Fibroblast of skin of scalp (primary cell): Measurements from ENCODE around the gene SRP68.
A peak's percentile ranks its signal among the peaks of the same experiment; 100 is the strongest.
"Not testable (repeated sequence)": the region's sequence is repeated elsewhere in the genome, so short reads cannot be mapped to it uniquely, and the experiment has no call there.

Experiments
- DNase-seq: peaks from one replicate; pipeline ENCODE4 v3.0.0-alpha.2; 2013

The SRP68 gene

DNA sequence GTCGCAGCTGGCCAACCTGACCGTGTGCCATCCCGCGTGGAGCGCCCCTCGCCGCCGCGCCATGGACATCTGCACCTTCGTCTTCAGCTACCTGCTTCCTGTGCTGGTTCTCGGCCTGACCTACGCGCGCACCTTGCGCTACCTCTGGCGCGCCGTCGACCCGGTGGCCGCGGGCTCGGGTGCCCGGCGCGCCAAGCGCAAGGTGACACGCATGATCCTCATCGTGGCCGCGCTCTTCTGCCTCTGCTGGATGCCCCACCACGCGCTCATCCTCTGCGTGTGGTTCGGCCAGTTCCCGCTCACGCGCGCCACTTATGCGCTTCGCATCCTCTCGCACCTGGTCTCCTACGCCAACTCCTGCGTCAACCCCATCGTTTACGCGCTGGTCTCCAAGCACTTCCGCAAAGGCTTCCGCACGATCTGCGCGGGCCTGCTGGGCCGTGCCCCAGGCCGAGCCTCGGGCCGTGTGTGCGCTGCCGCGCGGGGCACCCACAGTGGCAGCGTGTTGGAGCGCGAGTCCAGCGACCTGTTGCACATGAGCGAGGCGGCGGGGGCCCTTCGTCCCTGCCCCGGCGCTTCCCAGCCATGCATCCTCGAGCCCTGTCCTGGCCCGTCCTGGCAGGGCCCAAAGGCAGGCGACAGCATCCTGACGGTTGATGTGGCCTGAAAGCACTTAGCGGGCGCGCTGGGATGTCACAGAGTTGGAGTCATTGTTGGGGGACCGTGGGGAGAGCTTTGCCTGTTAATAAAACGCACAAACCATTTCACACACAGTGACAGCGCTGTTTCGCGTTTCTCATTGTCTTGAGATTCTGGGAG, 4.7 kb upstream of the SRP68 start:
- DNase-seq, result no peak

DNA sequence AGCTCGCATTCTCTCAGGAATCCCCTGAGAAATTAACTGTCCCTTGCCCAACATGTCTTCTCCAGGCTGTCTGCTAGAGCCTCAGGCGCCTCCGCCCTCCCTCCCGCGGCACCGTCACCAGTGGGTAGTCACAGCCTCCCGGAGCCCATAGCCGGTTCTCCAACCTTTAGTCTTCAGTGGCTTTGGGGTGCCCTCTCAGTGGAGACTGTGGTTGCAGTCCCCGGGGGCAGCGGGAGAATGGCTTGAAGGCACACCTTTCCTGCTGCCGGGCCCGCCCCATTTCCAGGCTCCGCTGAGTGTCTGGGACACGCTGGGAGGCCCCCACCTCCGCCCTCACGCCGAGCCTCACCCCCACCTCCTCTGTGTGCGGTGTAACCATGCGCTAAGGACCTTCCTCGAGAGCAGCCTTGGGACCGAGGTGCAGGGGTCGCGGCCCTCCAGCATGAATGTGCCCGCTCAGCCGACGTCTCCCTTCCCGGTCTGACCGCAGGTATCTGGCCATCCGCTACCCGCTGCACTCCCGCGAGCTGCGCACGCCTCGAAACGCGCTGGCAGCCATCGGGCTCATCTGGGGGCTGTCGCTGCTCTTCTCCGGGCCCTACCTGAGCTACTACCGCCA, 3.9 kb upstream of the SRP68 start:
- DNase-seq, result no peak

DNA sequence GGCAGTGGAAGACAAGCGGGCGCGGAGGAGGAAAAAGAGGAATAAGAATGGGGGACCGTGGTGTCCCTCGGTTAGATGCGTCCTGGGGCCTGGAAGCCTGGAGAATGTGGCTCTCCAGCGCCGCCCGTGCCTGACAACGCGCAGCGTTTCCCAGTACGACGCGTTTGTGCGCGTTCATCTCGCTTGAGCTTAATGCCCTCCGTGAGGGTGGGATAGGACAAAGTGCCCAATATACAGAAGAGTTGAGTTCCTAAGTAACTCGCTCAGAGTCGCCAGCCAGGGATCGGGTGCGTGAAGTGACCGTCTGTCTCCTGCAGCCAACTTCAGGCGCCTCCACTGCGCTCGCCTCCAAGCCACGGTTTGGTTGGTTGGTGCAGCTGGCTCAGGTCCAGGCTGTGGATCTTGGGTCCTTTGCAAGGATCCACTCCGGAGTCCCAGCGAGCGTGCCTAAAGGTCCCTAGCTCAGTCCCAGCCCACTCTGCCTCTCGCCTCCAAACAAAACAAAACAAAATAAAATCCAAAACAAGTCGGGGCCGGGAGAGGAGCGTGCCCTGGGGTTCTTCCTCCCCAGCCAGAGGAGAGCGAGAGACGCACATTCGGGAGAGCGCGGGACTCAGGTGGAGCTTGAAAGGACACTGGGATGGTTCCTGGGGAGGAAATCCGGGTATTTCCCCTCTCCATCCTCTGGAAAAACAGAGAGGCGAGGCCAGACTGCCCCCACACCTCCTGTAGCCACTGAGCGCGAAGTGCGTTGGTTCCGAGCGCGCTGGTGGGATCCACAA, 3.2 kb upstream of the SRP68 start:
- DNase-seq, result no peak

DNA sequence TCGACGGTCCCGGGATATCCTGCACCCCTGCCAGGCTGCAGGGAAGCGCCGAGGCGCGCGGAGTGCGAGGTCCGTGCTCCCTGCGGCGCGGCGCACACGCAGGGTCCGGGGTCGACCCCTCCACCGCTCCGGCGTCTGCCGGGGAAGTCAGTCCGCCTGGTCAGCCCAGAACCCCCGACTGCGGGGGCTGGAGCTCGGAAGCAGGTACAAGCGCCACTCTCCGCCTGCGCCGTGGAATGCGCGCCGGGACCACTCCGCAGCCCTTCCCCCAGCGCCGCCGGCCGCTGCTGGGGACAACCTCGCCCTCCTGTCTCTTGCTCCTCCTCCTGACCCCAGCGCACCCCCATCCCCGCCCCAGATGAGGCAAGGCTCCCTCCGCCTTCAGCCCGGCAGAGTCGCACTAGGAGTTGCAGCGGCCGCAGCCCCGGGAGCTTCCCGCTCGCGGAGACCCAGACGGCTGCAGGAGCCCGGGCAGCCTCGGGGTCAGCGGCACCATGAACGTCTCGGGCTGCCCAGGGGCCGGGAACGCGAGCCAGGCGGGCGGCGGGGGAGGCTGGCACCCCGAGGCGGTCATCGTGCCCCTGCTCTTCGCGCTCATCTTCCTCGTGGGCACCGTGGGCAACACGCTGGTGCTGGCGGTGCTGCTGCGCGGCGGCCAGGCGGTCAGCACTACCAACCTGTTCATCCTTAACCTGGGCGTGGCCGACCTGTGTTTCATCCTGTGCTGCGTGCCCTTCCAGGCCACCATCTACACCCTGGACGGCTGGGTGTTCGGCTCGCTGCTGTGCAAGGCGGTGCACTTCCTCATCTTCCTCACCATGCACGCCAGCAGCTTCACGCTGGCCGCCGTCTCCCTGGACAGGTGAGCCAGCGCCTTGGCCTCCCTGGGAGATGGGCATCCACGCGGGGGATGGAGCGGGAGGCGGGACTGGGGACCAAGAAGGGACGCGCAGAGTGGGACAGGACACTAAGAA, 2.4 kb upstream of the SRP68 start, which contains the start of gene GALR2:
GALR2 (plus strand) TSS at position 392 of the 974 bp plus-strand sequence; CDS start at position 495, 103 bp downstream.
- DNase-seq, result no peak

DNA sequence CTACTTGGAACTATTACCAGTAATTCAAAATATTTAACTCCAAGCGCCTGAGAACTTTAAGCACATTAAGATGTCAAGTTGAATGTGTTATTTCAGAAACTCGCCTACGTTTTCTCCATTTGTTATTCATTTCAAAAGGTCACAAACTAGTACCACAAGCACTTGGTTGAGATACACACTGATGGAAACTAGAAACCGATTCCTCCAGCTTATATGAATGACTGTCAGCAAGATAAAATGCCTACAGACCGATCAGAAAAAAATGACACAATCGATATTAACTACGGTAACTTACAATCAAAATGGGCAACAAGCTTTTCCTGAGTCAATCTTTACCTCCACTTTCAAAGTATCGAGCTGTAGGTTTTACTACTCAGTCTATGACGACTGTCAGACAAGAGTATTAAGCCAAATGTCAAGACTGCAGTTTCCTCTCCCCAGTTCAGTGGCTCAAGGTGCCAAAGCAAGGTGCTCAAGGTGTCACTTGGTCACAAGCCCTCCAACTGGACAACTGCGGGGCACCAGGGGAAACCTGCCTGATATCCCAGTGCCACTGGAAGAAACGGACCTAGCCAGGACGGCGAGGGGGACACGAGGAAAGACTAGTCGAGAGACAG, 678 bp downstream of the SRP68 start:
- DNase-seq, result no peak

DNA sequence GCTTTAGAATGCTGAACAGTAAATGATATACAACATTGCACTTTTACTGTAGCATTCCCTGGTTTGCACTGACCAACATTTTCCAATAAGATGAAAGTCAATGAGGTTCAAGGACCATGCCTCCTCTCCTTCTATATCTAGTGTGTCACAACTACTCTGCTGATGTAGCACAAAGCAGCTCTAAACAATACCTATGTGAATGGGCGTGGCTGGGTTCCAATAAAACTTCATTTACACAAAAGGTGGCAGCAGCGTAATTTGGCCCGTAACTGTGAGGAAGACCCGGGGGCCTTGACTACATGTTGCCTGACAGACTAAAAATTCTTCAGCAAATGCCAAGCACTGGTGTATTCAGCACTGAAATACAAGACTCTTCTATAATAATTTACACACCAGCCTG, 6.5 kb downstream of the SRP68 start:
- DNase-seq, result no peak

DNA sequence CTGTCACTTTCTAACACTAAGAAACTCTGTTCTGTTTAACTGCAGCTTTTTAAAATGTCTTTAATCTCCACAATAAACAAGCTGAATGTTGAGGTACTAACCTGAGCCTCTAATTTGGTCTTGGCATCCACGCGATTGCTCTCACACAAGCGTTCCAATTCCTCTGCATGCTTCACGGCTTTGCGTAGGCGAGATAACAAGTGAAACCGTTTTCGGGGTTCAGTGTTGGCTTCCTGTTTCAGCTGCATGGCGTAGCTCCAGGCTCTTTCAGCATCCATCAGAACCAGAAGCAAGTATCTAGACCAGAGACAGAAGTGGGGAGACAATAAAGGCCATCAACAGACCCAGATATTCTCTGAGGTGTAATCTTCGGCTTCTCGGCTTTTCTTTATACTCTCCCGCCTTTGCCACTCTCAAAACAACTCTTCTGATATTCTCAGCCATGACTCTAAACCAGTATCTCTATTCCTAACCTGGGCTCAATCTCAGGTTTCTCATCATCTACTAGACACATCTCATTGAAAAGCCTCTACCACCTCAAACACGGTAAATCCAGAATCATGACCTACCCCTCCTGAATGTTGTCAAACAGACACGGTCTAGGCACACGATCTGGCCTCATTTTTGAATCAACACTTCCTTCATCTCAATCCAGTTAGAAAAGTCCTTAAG, 8.3 kb downstream of the SRP68 start:
- DNase-seq, result no peak

DNA sequence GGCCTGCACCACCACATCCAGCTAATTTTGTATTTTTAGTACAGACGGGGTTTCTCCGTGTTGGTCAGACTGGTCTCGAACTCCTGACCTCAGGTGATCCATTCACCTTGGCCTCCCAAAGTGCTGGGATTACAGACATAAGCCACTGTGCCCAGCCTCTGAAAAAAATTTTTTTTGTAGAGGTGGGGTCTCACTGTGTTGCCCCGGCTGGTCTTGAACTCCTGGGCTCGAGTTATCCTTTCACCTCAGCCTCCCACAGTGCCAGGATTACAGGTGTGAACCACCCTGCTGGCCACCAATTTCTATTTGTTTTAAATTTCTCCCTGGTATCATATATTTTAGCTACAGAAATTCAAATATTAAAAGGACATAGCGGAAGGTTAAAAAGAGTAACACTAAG, 14.1 kb downstream of the SRP68 start:
- not testable (repeated sequence) for DNase-seq

DNA sequence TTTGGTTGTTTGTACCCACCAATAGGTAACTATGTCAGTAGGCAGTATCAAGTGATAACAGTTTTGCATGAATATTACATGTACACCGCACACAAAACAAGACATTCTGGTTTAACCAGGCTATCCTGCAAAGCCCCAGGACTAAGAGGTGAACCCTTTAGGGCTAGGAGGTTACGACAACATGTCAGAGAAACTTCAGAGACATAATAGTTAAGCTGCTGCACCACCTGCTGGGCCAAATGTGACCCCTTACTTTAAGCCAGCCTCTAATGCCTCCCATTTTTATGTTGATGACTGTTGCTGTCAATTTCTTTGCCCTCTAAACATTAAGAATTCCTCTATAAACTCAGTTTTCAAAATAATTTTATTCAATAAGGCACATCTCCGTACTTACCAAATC, 15.4 kb downstream of the SRP68 start:
- DNase-seq, result no peak

DNA sequence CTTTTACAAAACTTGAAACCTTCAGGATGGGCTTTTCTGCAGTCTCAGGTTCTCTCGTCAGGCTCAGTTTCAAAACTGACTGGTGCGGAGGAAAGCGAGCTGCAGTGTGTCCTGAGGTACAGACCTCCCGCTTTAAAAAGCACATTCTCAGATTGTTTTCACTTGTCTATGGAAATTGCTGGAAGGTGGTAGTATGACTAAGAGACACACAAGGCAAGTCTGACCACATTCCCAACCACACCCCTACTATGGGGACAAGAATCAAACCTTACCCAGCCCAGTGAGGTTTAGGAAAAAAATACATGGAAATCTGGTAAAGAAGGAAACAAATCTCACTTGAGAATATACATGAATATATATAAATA, 18.2 kb downstream of the SRP68 start:
- no peak for DNase-seq

DNA sequence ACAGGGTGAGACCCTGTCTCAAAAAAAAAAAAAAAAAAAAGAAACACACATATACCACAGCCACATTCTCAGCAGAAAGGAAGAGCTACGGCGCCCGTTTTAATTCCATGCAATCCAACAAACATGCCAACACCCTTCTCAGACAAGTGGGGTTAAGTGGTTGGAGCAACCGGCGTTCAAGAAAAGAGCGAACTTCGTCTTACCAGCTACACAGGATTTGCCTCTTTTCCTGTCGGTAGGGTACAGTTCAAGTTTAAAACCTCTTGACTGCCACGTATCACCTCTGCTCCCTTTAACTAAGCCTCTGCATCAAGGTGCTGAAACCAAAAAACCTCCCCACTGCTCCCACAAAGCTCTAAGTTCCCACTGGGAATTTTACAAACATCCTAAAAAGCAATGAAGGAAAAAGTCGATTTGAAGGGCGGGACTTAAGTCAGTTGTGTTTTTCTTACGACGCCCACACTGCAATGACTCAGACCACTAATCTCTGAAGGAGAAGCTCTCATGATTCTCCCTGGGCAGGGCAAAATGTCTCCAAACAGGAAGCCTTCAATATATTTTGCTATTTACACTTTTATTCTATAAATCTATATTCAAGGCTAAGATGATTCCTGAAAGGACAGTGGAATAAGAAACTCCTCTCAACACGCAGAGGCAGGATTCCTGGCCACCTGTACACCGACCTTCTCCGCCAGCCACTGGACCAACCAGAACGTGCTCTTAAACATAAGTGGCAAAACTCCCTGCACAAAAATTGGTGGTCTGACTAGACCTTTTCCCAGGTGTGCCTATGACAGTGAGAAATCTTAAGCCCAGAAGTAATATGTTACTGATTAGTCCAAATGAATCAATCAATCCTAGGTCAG, 18.8 kb downstream of the SRP68 start:
- peak; percentile 49 for DNase-seq

DNA sequence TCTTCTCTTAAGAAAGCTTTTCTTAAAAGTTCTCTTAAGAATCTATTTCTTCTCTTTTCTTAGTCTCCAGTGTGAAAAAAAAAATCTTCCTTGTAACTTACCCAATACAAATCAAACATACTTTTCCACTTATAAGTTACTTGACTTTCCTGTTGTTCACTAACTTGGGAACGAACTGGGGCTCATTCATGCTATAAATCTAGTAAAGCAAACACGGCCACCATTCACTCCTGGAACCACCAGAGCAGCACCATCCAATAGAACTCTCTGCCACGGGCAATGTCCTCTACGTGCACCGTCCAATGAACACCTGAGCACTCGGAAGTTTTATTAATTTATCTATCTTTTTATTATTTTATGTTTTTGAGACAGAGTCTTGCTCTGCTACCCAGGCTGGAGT, 20.8 kb downstream of the SRP68 start:
- DNase-seq, result no peak

DNA sequence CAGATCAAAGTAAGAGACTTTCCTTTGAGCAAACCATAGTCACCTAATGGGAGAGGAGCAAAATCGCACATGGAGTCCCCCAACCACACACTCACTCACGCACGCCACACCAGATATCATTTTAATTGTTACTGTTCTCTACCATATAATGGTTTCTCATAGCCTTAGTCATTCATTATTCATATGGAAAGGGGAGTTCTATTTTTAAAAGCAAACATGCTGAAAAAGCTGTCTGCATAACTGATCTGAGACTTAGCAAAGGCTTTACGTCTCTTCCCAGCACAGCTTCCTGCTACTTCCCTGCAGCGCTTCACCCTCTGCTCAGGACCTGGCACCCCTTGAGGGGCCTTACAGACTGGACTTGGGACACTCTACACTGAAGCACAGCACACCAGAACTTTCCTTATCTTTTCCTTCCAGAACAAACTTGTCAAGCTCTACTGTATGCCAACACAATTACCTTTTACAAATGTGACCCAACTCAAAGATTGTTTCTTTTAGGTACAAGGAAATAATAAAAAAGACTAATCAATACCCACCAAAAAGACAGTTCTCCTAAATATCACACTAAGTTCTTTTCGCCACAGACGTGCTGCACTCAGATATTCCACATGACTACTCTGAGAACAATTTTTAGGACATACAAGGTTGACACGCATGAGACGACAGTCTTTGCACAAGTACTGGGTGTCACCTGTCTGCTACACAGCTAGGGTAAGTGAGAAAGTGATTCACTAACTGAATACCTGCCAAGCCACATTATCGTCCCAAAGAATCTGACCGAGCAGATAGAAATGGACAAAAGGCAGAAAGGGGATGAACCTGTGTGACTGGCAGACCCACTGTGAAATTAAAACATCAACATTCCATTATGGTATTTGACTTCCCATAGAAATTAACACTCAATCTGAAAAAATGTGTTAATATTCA, 21.5 kb downstream of the SRP68 start:
- no peak for DNase-seq

DNA sequence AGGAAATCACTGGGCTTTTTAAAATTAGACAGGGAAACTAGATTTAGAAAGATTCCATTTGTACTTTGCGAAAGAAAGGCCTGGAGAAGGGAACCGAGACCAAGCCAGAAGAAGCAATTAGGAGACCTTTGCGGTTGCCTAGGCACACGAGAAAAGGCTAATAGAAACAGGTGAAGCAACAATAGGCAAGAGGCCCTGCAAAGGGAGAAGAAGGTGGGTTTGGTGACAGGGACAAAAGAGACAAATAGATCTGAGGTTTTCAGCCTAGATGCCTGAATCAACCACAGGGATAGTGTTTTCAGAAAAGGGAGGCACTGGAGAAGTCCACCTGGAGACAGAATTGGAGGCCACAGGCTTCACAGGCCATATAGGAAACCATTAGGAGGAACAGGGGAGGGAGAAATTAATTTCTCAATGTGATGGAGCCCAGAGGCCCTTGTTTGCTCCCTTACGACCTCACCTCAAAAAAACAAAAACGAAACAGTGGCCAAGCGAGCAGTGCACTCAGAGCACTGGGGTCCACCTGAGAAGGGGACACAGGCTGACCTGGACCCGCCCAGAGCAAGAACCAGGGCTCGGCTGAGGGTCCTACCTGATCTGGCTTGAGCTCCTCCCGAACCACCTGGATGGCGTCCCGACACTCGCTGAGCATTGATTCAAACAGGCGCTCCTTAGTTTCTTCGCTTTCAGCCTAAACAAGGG, 22.3 kb downstream of the SRP68 start:
- DNase-seq, result no peak

DNA sequence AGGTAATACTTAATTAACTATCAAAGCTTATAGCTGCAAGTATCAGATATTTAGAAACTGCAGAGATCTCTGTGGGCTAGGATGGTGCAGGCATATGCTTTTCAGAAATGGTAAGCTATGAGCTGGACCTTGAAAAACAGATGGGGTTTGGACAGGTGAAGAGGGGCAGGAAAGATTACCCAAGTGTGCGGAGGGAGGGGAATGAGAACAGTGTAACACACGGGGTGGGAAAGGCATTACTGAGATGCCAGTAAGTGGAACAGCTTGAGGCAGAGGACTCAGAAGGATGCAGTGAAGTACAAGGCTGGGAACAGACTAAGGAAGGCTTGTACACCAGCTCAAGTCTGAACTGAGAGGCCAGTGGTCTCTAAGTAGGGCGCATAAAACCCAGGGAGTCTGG, 23.1 kb downstream of the SRP68 start:
- no peak for DNase-seq

DNA sequence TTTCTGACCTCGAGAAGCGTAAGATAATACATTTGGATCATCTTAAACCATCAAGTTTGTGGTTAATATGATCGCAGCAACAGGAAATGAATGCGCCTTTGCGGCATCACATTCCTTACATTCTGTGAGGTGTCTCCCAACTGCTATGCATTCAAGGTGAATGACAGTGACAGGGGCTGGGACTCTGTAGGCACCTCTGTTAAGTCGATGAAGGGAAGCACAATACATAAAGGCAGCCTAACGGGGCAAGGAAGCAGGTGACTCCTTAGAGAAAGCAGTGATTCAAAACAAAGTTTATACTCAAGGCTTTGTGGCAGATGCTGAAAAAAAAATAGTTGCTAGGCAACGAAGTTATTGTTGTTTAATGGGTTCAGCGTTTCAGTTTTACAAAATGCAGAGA, 23.6 kb downstream of the SRP68 start:
- DNase-seq, result peak; percentile 27

DNA sequence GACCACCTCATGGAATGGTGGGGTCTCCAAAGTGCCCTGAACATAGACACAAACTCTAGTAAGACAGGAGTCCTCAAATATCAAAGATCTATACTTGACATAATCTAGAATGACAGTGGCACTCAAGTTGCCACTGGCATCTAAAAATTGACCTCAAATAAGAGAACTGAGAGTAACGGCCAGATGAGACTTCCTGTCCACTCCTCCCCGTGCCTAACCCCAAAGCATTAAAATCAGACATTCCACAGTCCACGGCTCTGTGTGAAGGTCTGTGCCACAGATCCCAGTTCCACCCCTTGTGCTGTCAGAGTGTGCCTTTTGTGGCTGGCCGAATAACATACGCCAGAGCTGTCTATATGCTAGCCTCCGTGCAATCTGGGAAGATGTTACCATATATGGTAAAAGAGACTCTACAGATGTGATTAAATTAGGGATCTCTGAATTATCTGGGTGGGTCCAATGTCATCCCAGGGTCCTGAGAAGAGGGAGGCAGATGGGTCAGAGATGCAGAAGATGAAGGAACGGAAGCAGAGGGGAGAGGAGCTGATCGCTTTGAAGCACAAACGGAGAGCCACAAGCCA, 24.2 kb downstream of the SRP68 start:
- no peak for DNase-seq

DNA sequence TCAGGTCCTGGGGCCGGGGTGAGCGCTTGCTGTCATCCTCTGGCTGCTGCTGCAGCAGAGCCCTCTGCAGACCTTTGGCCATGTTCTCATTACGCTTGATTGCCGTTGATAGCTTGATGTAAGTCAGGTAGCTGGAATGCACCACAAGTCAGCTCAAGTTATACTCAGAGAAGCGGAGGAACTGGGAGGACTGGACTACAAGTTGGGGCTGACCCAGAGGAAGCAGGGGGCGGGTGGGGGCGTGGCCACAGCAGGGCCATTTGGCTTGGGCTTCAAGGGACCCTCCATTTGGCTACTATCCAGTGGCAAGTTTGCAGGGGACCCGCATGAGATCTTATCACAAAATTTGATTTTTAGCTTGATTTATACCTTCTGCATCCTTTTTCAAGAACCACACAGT, 26.3 kb downstream of the SRP68 start:
- DNase-seq, result no peak
